ENCODE data around the gene MEAF6. TPM values are rescaled to one million over a fixed set of nuclear protein-coding genes. Genes with fewer than 3 reads are reported as not detected.
A peak's percentile ranks its signal among the peaks of the same experiment; 100 is the strongest.

The MEAF6 gene
- total RNA-seq (2012; rRNA removed) (36.2 and 44.4 TPM in 2 replicates), polyA plus RNA-seq (2012; rRNA removed) (36.4 and 40.7 TPM in 2 replicates), Bru-seq, nascent RNA (percentile 68 among the genes with signal in this experiment), BruChase-seq, experiment 1, labeled RNA remaining after a 6-hour chase (percentile 76 among the genes with signal in this experiment), BruChase-seq, experiment 2, labeled RNA remaining after a 2-hour chase (percentile 67 among the genes with signal in this experiment)
- 21.0 and 27.4 TPM in 2 replicates for polyA plus RNA-seq (2012; cell fraction: cytosol; rRNA removed)
- 12.4 and 51.2 TPM in 2 replicates for polyA plus RNA-seq (2012; cell fraction: nucleus; rRNA removed; ENCODE audit: low replicate concordance)
- long read RNA-seq, transcript MEAF6-201 (7 exons, 1,525 nt) = major isoform, 49 of 64 reads
- long read RNA-seq, transcript MEAF6-206 (8 exons, 1,408 nt) = minor isoform, 6 of 64 reads
- long read RNA-seq, partial matches to known transcripts = 1 of 64 reads
- long read RNA-seq, other reads (novel, unspliced or antisense) = 8 of 64 reads

- no TSS peak for BruUV-seq (replicated peaks)
- POLR2A ChIA-PET (ENCODE audit: unreplicated experiment) = no interaction called here
- 0% methylated on average over 56 of the region's 100 CpGs; no CpG with 5 or more reads in 1 of the 2 experiments for WGBS, 2 experiments (ENCODE audit: extremely low coverage in 2 of 2, insufficient read length in 1 of 2)
- TF ChIP-seq RCOR1 (IDR thresholded peaks at IDR 0.05; ENCODE audit: insufficient replicate concordance, low read length) (no peak), RFX5 (IDR thresholded peaks at IDR 0.05; ENCODE audit: low read depth, low read length) (no peak), RAD21 (IDR thresholded peaks at IDR 0.05; ENCODE audit: low read length) (no peak), CHD1 (IDR thresholded peaks at IDR 0.05; ENCODE audit: low read depth, low read length) (no peak), CTCF (conservative IDR thresholded peaks at IDR 0.05; ENCODE audit: low read depth, low read length) (peak; percentile 88), FOS (IDR thresholded peaks at IDR 0.05; ENCODE audit: low read depth, low read length) (no peak; the same call in 1 of the 2 replicates), USF2 (IDR thresholded peaks at IDR 0.05; ENCODE audit: low read depth, low read length) (0 out of 2 replicates have a peak, but pooled peaks have one; percentile 4), MXI1 (IDR thresholded peaks at IDR 0.05; ENCODE audit: borderline replicate concordance, low read depth, low read length) (peak; percentile 84), BHLHE40 (IDR thresholded peaks at IDR 0.05; ENCODE audit: low read depth, low read length) (peak; percentile 80), NFE2L2 (IDR thresholded peaks at IDR 0.05; ENCODE audit: low read depth, low read length) (no peak), POLR2A (IDR thresholded peaks at IDR 0.05; ENCODE audit: low read depth, low read length) (peak; percentile 78)
Measured at GRCh38 chr1:37514350-37515184, at the start of gene MEAF6. Gene MEAF6, minus strand, starts transcription at chr1:37514766. Its CDS starts 20 bp downstream, at chr1:37514746.

More at GRCh38 chr1:37514350-37515184, at the start of gene MEAF6:
- Histone ChIP-seq H3K36me3 (ENCODE audit: control insufficient read depth, insufficient read depth, low read length) (peaks cover 7% of the 10 kb centered on the region), H2AK5ac (ENCODE audit: low read depth, low read length) (peak within 1 kb of the TSS; percentile 47; the same call in 1 of the 2 replicates), H4K8ac (ENCODE audit: low read depth in 2 of 2, low read length in 2 of 2) (peak within 1 kb of the TSS; percentile 95 to 97), H2BK120ac (ENCODE audit: low read depth, low read length) (peak within 1 kb of the TSS; percentile 92), H3K27ac (ENCODE audit: insufficient read depth, low read length) (peak within 1 kb of the TSS; percentile 93), H3K4me3 (ENCODE audit: insufficient read depth, low read depth, low read length) (peak within 1 kb of the TSS; percentile 71), H3K9me1 (ENCODE audit: insufficient read depth, low read length) (no peaks in the 10 kb centered on the region; the same call in 1 of the 2 replicates), H4K5ac (ENCODE audit: low read depth, low read length) (peak within 1 kb of the TSS; percentile 76), H4K20me1 (ENCODE audit: insufficient read depth, low read length) (peaks cover 8% of the 10 kb centered on the region; the same call in 1 of the 2 replicates), H2BK5ac (ENCODE audit: low read depth, low read length, poor library complexity, severe bottlenecking) (peak within 1 kb of the TSS; percentile 94), H3K14ac (replicated peaks; ENCODE audit: low read depth, low read length) (peak within 1 kb of the TSS; percentile 99), H3K4ac (ENCODE audit: low read depth, low read length) (peak within 1 kb of the TSS; percentile 97), H3K9me3 (ENCODE audit: control insufficient read depth, insufficient read depth, low read length) (no peaks in the 10 kb centered on the region), H2BK15ac (ENCODE audit: low read depth, low read length) (peak within 1 kb of the TSS; percentile 93; the same call in 1 of the 3 replicates), H3K4me2 (ENCODE audit: low read depth, low read length) (peak within 1 kb of the TSS; percentile 94), H3K79me1 (ENCODE audit: low read depth in 1 of 2, low read length in 2 of 2) (peaks cover 8 to 22% of the 10 kb centered on the region in 2 experiments), H3K9ac (ENCODE audit: low read depth, low read length) (peak within 1 kb of the TSS; percentile 93), H2AFZ (replicated peaks; ENCODE audit: low read length, poor library complexity) (peak within 1 kb of the TSS; percentile 99), H3K18ac (ENCODE audit: low read depth, low read length) (peak within 1 kb of the TSS; percentile 67), H3K27me3 (ENCODE audit: control insufficient read depth, insufficient read depth, low read length) (no peaks in the 10 kb centered on the region), H3K4me1 (ENCODE audit: control insufficient read depth, insufficient read depth, low read length) (peaks cover 2% of the 10 kb centered on the region; the same call in 1 of the 2 replicates), H3K23ac (ENCODE audit: low read depth, low read length) (peak within 1 kb of the TSS; percentile 97), H3K56ac (ENCODE audit: extremely low read depth, insufficient read depth, low read length) (peak within 1 kb of the TSS; percentile 97), H2AK9ac (replicated peaks; ENCODE audit: low read depth, low read length, poor library complexity) (peak within 1 kb of the TSS; percentile 84), H2BK20ac (ENCODE audit: low read depth, low read length) (peak within 1 kb of the TSS; percentile 48; the same call in 1 of the 2 replicates), H4K91ac (ENCODE audit: insufficient read depth, low read depth, low read length) (peak within 1 kb of the TSS; percentile 94)
- dilution Hi-C loops (cut with HindIII; ENCODE audit: low sequenced_read_pairs, unreplicated experiment) = no loop called here
- DNase-seq (peak; percentile 77), ATAC-seq (ENCODE audit: low read depth) (peak; percentile 98)
- intact Hi-C loops (cut with micrococcal nuclease) = loop anchor here (2.0 kb wide), 3 partner anchors 20 to 168 kb away; no protein-coding TSS in a partner anchor
- in situ Hi-C loops (cut with MboI; ENCODE audit: low sequenced_read_pairs) = no loop called here
- CTCF ChIA-PET = interaction anchor here (0.6 to 1.5 kb wide), 11 partner anchors 9 to 1330 kb away, joined by 3 to 10 read pairs (median 5); no protein-coding TSS in a partner anchor
